ENCODE measurements around the gene P2RY2. TPM values are rescaled to one million over a fixed set of nuclear protein-coding genes. Genes with fewer than 3 reads are reported as not detected.

Gene P2RY2
- total and polyA plus RNA-seq, 5 donors from 2014 or later, result not detected

DNA sequence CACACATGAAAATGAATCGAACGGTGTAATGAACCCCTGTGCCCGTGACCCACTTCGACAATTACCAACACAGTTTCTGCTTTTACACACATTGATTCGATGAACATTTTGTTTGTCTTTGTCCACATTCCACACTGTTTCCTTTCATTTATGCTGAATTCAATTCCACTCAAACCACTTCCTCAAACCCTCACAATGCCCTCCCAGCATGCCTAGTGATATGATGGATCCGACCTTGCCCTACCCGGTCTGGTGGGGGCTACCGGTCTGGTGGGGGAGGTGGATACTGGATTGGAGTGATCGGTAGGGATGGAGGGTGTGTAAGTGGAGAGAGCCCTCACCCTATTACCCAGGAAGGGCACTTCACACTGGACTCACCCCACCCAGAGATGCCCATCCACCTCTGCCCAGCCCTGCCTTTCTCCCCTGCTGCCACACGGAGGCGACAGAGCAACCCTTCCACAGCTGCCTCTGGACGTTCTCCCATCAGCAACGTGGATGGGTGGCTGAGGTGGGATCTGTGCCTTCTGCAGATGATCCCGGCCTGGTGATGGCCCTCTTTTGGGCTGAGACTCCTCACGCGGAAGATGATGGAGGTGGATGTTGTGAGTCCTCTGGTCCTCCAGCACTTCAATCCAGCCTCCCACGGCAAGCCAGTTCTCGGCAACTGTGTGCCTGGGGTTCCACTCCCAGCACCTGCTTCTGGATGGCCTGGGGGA is 33.0 kb upstream of the P2RY2 start:
- Histone ChIP-seq H3K27ac (ENCODE audit: insufficient read depth, low read length, poor library complexity, severe bottlenecking) (no peak overlapping the region), H3K36me3 (ENCODE audit: control insufficient read depth, insufficient read depth, low read length) (no peaks in the 10 kb centered on the region), H3K9me3 (ENCODE audit: control insufficient read depth in 2 of 2, low read length in 2 of 2) (no peaks in the 10 kb centered on the region), H3K4me3 (ENCODE audit: low read depth, low read length) (no peak overlapping the region), H3K4me1 (ENCODE audit: control insufficient read depth, insufficient read depth, low read length, poor library complexity, severe bottlenecking) (no peaks in the 10 kb centered on the region), H3K27me3 (ENCODE audit: control insufficient read depth, insufficient read depth, low read length) (peaks cover 5% of the 10 kb centered on the region)
- Mint-ChIP-seq H3K9me3 (no peaks in the 10 kb centered on the region), H3K27me3 (peaks cover 19% of the 10 kb centered on the region), H3K27ac (no peak overlapping the region), H3K4me1 (peaks cover 0 to 5% (median 4%) of the 10 kb centered on the region in 4 donors), H3K4me3 (no peak overlapping the region), H3K36me3 (no peaks in the 10 kb centered on the region)
- ATAC-seq (ENCODE audit: low read depth in 2 of 2), result peak; percentile 41 to 58
- DNase-seq, result peak; percentile 4 to 42 (median 17)

DNA sequence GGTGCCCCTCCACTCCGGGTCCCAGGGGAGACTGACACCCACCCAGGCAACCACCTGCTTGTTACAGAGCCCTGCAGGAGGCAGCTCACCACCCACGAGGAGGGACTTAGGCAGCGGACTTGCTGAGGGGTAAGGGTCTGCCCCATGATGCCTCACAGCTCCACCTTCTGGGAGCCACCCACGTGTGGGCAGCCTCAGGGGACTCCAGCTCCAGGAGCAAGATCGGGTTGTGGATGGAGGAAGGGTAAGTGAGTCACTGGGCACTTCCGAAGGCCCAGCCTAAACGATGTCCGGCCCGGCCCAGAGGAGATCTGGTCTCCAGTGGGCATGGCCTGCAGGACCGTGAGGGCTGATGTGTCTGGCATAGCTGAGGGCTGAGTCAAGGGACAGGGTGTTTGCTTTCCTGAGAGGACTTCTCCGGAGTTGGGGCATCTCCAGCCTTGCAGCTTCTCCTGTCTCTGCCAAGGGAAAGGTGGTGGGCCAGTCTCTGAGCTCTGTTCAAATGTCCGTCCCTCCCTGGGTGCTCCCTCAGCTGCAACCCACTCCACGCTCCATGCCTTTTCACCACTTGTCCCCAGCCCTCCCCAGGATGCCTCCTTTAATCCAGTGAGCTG is 32.3 kb upstream of the P2RY2 start:
- no peaks in the 10 kb centered on the region for H3K36me3 Mint-ChIP-seq
- H3K27ac Mint-ChIP-seq, result no peak overlapping the region
- H3K27me3 ChIP-seq (ENCODE audit: control insufficient read depth, insufficient read depth, low read length), result peaks cover 5% of the 10 kb centered on the region
- no peaks in the 10 kb centered on the region for H3K9me3 Mint-ChIP-seq
- H3K4me1 Mint-ChIP-seq, result peaks cover 0 to 5% (median 4%) of the 10 kb centered on the region in 4 donors
- peaks cover 19% of the 10 kb centered on the region for H3K27me3 Mint-ChIP-seq
- DNase-seq (no peak), ATAC-seq (ENCODE audit: low read depth in 2 of 2) (no peak)
- no peak overlapping the region for H3K4me3 ChIP-seq (ENCODE audit: low read depth, low read length)
- H3K4me3 Mint-ChIP-seq, result no peak overlapping the region
- no peaks in the 10 kb centered on the region for H3K36me3 ChIP-seq (ENCODE audit: control insufficient read depth, insufficient read depth, low read length)
- H3K27ac ChIP-seq (ENCODE audit: insufficient read depth, low read length, poor library complexity, severe bottlenecking), result no peak overlapping the region
- no peaks in the 10 kb centered on the region for H3K9me3 ChIP-seq (ENCODE audit: control insufficient read depth in 2 of 2, low read length in 2 of 2)
- no peaks in the 10 kb centered on the region for H3K4me1 ChIP-seq (ENCODE audit: control insufficient read depth, insufficient read depth, low read length, poor library complexity, severe bottlenecking)

DNA sequence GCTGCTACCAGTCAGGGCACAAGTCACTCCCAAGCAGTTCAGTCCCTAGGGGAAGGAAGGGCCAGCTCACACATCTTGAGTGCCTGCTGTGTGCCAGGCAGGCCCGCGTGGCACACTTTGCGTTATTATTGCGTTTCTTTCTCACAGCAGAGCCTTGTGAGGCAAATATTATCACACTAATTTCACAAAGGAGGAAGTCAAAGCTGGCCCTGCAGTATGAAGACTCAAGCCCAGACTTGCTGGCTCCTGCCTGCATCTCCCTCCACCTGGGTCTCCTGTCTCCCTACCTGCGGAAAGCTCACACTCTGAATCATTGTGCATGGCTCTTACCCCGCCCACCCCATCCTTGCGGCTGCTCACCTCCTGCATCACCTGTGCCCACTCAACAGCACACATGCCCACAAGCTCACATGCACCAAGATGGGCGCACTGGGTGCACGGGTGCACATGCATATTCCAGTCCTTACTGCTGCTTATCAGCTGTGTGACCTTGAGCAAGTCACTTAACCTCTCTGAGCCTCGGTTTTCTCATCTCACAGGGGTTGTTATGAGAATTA is 31.7 kb upstream of the P2RY2 start:
- H3K9me3 Mint-ChIP-seq, result no peaks in the 10 kb centered on the region
- H3K27ac ChIP-seq (ENCODE audit: insufficient read depth, low read length, poor library complexity, severe bottlenecking), result no peak overlapping the region
- ATAC-seq (ENCODE audit: low read depth in 2 of 2), result no peak
- no peaks in the 10 kb centered on the region for H3K36me3 ChIP-seq (ENCODE audit: control insufficient read depth, insufficient read depth, low read length)
- no peaks in the 10 kb centered on the region for H3K9me3 ChIP-seq (ENCODE audit: control insufficient read depth in 2 of 2, low read length in 2 of 2)
- H3K27ac Mint-ChIP-seq, result no peak overlapping the region
- H3K27me3 ChIP-seq (ENCODE audit: control insufficient read depth, insufficient read depth, low read length), result peaks cover 5% of the 10 kb centered on the region
- H3K4me1 Mint-ChIP-seq, result peaks cover 0 to 5% (median 4%) of the 10 kb centered on the region in 4 donors
- H3K4me1 ChIP-seq (ENCODE audit: control insufficient read depth, insufficient read depth, low read length, poor library complexity, severe bottlenecking), result no peaks in the 10 kb centered on the region
- H3K27me3 Mint-ChIP-seq, result peaks cover 14% of the 10 kb centered on the region
- no peak overlapping the region for H3K4me3 ChIP-seq (ENCODE audit: low read depth, low read length)
- no peak overlapping the region for H3K4me3 Mint-ChIP-seq
- no peaks in the 10 kb centered on the region for H3K36me3 Mint-ChIP-seq
- DNase-seq, result no peak

DNA sequence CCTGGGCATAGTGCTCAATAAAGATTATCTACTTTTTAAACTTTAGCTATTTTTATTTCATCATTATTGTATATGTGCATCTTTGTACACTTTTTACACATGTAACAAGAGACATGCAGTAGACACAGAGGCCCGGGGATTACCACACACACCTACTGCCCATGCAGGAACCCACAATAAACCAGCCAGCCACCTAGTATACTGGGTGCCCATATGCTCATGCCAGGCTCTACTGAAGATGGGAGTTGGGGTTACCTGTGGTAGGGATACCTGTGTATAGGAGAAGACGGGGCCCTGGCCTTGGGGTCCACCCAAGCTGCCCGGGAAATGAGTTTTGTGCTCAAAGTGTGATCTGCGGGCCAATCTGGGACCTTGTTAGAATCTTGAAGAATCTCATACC is 31.2 kb upstream of the P2RY2 start:
- DNase-seq (no peak), ATAC-seq (ENCODE audit: low read depth in 2 of 2) (no peak)
- Histone ChIP-seq H3K4me1 (ENCODE audit: control insufficient read depth, insufficient read depth, low read length, poor library complexity, severe bottlenecking) (no peaks in the 10 kb centered on the region), H3K4me3 (ENCODE audit: low read depth, low read length) (no peak overlapping the region), H3K27ac (ENCODE audit: insufficient read depth, low read length, poor library complexity, severe bottlenecking) (no peak overlapping the region), H3K27me3 (ENCODE audit: control insufficient read depth, insufficient read depth, low read length) (peaks cover 5% of the 10 kb centered on the region), H3K9me3 (ENCODE audit: control insufficient read depth in 2 of 2, low read length in 2 of 2) (no peaks in the 10 kb centered on the region), H3K36me3 (ENCODE audit: control insufficient read depth, insufficient read depth, low read length) (no peaks in the 10 kb centered on the region)
- peaks cover 0 to 5% (median 4%) of the 10 kb centered on the region in 4 donors for H3K4me1 Mint-ChIP-seq
- H3K36me3 Mint-ChIP-seq, result no peaks in the 10 kb centered on the region
- peaks cover 14% of the 10 kb centered on the region for H3K27me3 Mint-ChIP-seq
- no peak overlapping the region for H3K4me3 Mint-ChIP-seq
- no peak overlapping the region for H3K27ac Mint-ChIP-seq
- no peaks in the 10 kb centered on the region for H3K9me3 Mint-ChIP-seq

DNA sequence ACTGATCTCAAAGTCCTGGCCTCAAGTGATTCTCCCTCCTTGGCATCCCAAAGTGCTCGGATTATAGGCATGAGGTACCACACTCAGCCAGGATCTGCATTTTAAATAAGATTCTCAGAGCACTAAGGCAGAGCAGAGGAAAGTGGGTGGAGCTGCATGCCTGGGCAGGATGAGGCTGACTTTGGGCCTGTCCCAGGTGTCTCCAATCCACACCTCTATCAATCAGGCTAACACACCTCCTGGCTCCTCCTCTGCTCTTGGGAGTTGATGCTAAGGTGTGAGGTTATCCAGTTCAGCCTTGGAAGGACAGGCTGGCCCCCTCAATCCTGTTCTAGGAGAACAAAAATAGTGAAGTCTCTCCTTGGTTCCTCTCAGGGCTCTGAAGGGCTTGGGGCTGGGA is 30.2 kb upstream of the P2RY2 start:
- Histone ChIP-seq H3K9me3 (ENCODE audit: control insufficient read depth in 2 of 2, low read length in 2 of 2) (no peaks in the 10 kb centered on the region), H3K27ac (ENCODE audit: insufficient read depth, low read length, poor library complexity, severe bottlenecking) (no peak overlapping the region), H3K27me3 (ENCODE audit: control insufficient read depth, insufficient read depth, low read length) (peaks cover 3% of the 10 kb centered on the region), H3K36me3 (ENCODE audit: control insufficient read depth, insufficient read depth, low read length) (no peaks in the 10 kb centered on the region), H3K4me1 (ENCODE audit: control insufficient read depth, insufficient read depth, low read length, poor library complexity, severe bottlenecking) (no peaks in the 10 kb centered on the region), H3K4me3 (ENCODE audit: low read depth, low read length) (no peak overlapping the region)
- Mint-ChIP-seq H3K27ac (no peak overlapping the region), H3K4me3 (no peak overlapping the region), H3K9me3 (no peaks in the 10 kb centered on the region), H3K27me3 (peaks cover 17% of the 10 kb centered on the region), H3K4me1 (peaks cover 0 to 5% (median 4%) of the 10 kb centered on the region in 4 donors), H3K36me3 (no peaks in the 10 kb centered on the region)
- no peak for DNase-seq
- ATAC-seq (ENCODE audit: low read depth in 2 of 2), result no peak

DNA sequence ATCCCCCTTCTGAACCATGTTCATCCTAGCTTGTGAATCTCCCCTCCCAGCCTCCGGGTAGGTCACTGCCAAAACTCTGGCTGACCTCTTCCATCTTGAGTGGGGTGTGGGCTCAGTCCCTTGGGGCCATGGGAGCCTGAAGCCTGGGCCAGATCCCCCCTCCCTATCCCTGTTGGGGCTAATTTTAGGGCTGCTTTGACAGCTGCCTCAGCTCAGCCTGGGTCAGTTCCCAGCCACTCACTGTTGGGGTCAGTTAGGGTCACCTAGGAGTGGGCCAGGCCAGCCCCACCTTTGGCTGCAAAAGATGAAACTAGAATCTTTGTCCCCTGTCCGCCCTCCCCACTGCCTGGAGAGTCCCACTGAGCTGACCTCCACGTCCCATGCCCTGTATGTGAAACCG is 29.8 kb upstream of the P2RY2 start:
- Histone ChIP-seq H3K27me3 (ENCODE audit: control insufficient read depth, insufficient read depth, low read length) (peaks cover 2% of the 10 kb centered on the region), H3K4me3 (ENCODE audit: low read depth, low read length) (no peak overlapping the region), H3K9me3 (ENCODE audit: control insufficient read depth in 2 of 2, low read length in 2 of 2) (no peaks in the 10 kb centered on the region), H3K27ac (ENCODE audit: insufficient read depth, low read length, poor library complexity, severe bottlenecking) (no peak overlapping the region), H3K4me1 (ENCODE audit: control insufficient read depth, insufficient read depth, low read length, poor library complexity, severe bottlenecking) (no peaks in the 10 kb centered on the region), H3K36me3 (ENCODE audit: control insufficient read depth, insufficient read depth, low read length) (no peaks in the 10 kb centered on the region)
- no peak overlapping the region for H3K4me3 Mint-ChIP-seq
- peaks cover 19% of the 10 kb centered on the region for H3K27me3 Mint-ChIP-seq
- H3K4me1 Mint-ChIP-seq, result peaks cover 0 to 5% (median 4%) of the 10 kb centered on the region in 4 donors
- H3K9me3 Mint-ChIP-seq, result no peaks in the 10 kb centered on the region
- no peaks in the 10 kb centered on the region for H3K36me3 Mint-ChIP-seq
- ATAC-seq (ENCODE audit: low read depth in 2 of 2) (no peak), DNase-seq (no peak)
- no peak overlapping the region for H3K27ac Mint-ChIP-seq

DNA sequence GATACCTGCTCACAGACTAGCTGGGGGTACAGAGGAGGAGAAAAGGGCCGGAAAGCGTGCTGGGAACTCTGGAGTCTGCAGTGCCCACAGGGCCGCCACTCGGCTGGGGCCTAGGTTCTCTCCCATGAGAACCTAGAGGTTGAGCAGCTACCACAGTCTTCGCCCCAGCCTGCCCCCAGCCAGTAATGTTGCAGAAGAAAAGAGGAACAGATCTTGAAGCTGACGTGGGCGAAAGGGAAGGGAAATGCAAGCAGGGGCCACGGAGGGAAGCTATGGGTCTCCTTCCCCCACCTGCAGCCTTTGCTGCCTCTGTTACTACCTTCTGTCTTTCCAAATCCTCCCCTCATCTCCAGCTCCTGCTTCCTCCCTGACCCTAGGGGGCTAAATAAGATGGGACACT is 28.8 kb upstream of the P2RY2 start:
- Mint-ChIP-seq H3K27ac (peak overlapping the region in 1 of 3 donors; percentile 52), H3K36me3 (no peaks in the 10 kb centered on the region), H3K9me3 (no peaks in the 10 kb centered on the region), H3K4me3 (no peak overlapping the region), H3K4me1 (peaks cover 0 to 5% (median 2%) of the 10 kb centered on the region in 4 donors), H3K27me3 (peaks cover 15% of the 10 kb centered on the region)
- H3K4me1 ChIP-seq (ENCODE audit: control insufficient read depth, insufficient read depth, low read length, poor library complexity, severe bottlenecking), result no peaks in the 10 kb centered on the region
- H3K27ac ChIP-seq (ENCODE audit: insufficient read depth, low read length, poor library complexity, severe bottlenecking), result no peak overlapping the region
- peak; percentile 9 to 52 for ATAC-seq (ENCODE audit: low read depth in 2 of 2)
- no peaks in the 10 kb centered on the region for H3K9me3 ChIP-seq (ENCODE audit: control insufficient read depth in 2 of 2, low read length in 2 of 2)
- no peaks in the 10 kb centered on the region for H3K36me3 ChIP-seq (ENCODE audit: control insufficient read depth, insufficient read depth, low read length)
- H3K27me3 ChIP-seq (ENCODE audit: control insufficient read depth, insufficient read depth, low read length), result peaks cover 2% of the 10 kb centered on the region
- no peak for DNase-seq
- no peak overlapping the region for H3K4me3 ChIP-seq (ENCODE audit: low read depth, low read length)

Data from CD4-positive, CD25-positive, alpha-beta regulatory T cell (primary cell).